Measurements from ENCODE around the gene SMIM23.

SMIM23 gene

GRCh38 chr5:171821286-171821685, 35.7 kb downstream of the SMIM23 start:
- DNase-seq: no peak

GRCh38 chr5:171823269-171823668, 37.7 kb downstream of the SMIM23 start:
- no peak for DNase-seq

DNA sequence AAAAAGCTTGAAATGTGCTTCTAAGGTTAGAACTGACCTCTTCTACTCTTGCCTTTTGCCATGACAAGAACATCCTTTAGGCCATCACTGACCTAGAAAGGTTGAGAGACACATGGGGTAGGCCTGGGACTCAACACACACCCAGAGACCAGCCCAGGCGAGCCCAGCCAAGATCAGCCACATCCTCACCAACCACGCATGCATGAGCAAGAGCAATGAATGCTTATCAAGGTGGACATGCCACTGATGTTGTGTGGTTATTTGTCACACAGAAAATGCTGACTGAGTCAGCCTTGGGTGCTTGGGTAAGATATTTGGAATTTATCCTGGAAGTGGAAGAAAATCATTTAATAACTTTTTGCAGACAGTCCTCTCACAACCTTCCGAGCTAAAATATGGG, 39.4 kb downstream of the SMIM23 start:
- no peak for DNase-seq

DNA sequence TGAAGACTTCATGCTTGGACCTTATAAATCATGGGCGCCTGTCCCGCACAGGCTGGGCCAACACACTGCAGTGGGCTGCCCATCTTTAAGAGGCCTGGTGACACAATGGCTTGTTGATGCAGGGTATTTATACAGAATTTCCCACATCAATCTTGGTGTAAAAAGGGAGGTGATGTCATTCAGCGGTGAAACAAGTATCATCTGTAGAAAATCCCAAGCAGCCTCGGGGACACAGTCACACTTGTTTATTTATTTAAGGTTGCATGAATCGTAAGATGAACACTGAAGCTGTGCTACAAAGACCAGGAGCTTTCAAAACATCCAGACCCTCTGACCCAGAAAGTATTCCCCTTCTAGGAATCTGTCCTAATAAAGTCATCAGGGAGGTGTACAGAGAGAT, 40.5 kb downstream of the SMIM23 start:
- no peak for DNase-seq

DNA sequence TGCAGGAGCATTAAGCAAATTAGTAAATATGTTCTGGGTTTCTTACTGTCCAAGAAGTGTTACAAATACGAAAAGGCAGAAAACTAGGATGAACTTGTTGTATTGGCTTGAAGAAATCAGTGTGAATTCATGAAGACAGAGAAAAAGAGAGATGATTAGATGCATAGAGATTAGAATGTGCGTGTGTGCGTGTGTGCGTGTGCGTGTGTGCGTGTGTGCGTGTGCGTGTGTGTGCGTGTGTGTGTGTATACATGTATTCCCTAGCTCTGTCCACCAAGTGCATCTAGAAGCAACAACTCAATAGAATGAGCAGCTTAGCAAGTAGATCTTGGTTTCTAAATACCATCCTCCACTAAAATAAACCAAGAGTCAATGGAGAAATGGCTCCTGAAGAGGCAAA, 41.5 kb downstream of the SMIM23 start:
- no peak for DNase-seq

DNA sequence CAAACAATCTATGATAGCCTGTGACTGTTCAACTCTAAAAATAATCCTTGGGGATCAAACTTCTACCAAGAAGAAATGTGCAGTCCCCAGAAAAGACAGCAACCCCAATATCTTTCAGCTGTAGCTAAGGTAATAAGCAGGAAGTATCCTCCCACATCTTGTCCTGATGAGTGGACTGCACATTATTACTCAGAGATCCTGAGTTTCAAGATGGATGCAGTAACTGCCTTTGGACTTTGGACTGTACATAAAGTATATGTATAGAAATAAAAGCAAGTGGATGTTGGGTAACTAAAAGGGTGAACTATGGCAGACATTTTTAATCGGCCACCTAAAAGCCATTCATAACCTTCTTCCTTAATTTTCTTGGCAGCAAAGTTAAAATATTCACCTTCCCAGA, 45.1 kb downstream of the SMIM23 start:
- no peak for DNase-seq

DNA sequence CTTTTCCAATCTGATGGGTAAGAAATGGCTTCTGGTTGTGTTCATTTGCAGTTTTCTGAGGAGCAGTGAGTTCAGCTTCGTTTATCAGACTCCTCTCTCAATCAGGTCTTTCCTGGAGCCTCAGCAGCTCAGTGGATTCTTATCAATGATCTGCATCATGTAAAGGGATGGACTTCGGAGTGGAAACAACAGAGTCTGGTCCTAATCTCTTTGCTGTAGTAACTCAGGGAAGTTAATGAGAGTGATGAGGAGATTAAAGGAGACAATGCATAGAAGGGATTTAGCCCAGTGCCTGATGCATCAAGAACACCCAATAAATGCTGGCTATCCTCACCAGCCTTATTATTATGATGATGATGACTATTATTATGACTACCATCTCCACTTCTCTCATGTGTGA, 47.2 kb downstream of the SMIM23 start:
- DNase-seq: no peak

GRCh38 chr5:171834461-171834860, 48.8 kb downstream of the SMIM23 start:
- no peak for DNase-seq

- DNase-seq: no peak
These were observed 49.4 kb downstream of the SMIM23 start for GRCh38 chr5:171835066-171835465.

DNA sequence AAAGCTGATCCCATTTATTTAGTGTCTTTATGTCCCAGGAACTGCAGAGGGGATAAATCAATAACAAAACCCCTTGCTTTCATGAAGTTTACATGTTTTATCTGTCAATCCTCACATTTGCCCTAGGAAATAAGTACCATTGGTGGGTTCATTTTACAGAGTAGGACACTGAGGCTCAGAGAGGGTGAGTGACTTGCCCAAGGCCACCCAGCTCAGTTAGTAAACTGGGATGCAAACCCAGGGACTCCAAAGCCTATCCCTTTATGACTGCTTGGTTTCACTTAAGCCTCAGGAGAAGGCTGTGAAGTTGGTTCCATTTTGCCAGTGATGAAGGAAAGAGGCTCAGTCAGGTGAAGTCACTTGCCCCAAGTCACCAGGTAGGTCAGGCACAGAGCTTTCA, 51.9 kb downstream of the SMIM23 start:
- no peak for DNase-seq

- DNase-seq: no peak
These were observed 52.4 kb downstream of the SMIM23 start for GRCh38 chr5:171838066-171838465.

DNA sequence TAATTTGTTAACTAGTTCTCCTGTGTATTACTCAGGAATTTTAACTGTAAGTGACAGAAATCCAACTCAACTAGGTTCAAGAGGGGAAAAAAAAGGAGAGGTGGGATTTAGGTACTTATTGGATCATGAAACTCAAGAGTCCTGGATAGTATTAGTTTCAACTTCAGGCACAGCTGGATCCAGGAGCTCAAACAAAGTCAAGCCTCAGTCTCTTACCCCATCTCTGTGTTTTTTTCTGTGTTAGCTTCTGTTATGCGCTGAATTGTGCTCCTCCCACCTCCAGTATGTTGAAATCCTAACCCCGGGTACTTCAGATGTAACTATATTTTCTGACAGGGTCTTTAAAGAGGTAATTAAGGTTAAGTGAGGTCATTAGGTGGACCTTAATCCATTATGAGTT, 53.5 kb downstream of the SMIM23 start:
- no peak for DNase-seq

GRCh38 chr5:171840066-171840465, 54.4 kb downstream of the SMIM23 start:
- no peak for DNase-seq
